ENCODE data around the gene CLDN15.

DNA sequence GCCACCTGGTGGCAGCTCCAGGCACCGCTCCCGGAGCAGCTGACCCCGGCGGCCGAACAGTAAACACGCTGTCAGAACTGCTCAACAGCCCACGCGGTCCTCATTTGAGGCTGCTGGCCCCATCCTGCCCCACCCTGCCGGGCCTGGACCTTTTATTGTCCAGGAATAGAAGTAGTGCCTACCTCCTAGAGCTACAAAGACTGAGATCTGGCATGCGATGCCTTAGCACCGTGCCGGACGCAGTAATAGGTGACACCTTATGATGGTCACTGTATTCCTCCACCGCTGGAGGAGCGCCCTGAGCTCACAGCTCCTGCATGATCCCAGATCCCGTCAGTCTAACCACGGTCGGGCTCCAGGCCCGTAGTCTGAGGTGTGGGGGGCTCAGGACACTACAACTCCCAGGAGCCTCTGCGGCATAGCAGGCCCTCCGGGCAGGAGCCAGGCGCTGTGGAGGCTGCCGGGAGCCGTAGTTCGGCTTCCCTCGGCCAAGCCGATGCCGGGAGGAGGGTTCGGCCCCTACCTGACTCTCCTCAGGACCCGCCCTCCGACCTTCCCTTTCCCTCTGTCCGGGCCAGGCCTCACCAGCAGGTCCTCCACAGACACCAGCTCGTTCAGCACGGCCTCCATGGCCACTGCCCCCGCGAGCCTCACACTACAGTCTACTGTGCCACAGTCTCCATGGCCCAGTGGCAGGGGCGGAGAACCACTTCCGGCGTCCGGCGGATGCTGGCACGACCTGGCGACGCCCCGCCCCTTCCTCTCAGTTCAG is 7.0 kb upstream of the CLDN15 start, which contains the start of gene FIS1:
- TF ChIP-seq, protein P1, sequence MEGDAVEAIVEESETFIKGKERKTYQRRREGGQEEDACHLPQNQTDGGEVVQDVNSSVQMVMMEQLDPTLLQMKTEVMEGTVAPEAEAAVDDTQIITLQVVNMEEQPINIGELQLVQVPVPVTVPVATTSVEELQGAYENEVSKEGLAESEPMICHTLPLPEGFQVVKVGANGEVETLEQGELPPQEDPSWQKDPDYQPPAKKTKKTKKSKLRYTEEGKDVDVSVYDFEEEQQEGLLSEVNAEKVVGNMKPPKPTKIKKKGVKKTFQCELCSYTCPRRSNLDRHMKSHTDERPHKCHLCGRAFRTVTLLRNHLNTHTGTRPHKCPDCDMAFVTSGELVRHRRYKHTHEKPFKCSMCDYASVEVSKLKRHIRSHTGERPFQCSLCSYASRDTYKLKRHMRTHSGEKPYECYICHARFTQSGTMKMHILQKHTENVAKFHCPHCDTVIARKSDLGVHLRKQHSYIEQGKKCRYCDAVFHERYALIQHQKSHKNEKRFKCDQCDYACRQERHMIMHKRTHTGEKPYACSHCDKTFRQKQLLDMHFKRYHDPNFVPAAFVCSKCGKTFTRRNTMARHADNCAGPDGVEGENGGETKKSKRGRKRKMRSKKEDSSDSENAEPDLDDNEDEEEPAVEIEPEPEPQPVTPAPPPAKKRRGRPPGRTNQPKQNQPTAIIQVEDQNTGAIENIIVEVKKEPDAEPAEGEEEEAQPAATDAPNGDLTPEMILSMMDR (IDR thresholded peaks at IDR 0.05), result peak in 5 of 7 experiments; percentile 85 to 94 (median 91)
- TF ChIP-seq POLR2AphosphoS5 (IDR thresholded peaks at IDR 0.05), result peak; percentile 61 to 96 (median 91)
- TF ChIP-seq POLR2A (IDR thresholded peaks at IDR 0.05), result peak in 1 of 4 donors; percentile 71

Data from stomach (tissue), 4 donors.